ENCODE data around the gene GPX7.

The GPX7 gene

DNA sequence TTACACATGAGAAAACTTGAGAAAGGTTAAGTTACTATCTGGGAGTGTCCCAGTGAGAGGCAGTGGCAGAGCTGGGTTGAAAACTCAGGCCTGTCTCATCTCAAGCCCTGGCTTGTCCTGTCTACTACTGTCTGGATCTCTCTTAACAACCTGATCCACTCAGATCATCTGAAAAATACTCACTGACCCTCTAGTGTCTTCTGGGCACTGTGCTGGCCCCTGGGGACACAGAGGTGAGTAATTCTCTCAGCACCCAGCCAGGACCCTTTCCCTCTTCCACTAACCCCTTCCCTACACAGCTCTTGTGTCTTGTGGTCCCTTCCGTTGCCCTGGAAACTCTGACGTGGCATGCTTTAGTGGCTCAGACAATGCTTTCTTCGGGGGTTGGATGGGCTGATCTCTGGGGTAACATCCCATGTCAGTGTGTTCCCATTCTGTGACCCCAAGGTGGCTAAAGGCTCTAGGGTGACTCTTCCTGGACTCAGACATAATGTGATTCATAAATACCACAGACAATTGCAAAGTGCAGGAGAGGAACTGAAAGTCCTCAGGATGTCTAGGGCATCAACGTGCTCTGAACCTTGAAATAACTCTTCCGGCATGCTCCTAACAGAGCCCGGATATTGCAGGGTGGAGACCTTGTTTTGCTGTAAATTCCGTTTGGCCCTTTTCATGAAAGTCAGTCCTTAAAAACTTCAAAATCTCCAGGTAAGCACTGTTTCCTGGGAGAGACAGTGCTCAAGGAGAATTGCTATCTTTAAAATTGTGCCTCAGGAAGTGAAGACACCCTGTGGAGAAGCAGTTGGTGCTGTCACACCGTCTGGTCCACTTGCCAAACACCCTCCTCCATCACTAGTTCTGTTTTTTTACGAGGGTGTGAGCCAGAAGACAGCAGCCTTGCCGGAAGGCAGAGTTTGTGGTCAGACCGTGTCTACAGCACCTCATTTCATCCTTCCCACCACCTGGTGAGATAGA, 34.8 kb downstream of the GPX7 start:
- Histone ChIP-seq H3K79me2 (no peaks in the 10 kb centered on the region), H3K4me3 (ENCODE audit: low read depth, low read length) (no peak overlapping the region), H3K4me1 (no peaks in the 10 kb centered on the region), H3K36me3 (ENCODE audit: control insufficient read depth, insufficient read depth, low read length) (no peaks in the 10 kb centered on the region), H3K27ac (peak overlapping the region; percentile 15), H3K4me2 (ENCODE audit: low read length) (no peak overlapping the region), H3K9me3 (ENCODE audit: control insufficient read depth, low read length) (no peaks in the 10 kb centered on the region), H3K9ac (no peak overlapping the region), H2AFZ (no peak overlapping the region), H3K27me3 (ENCODE audit: control insufficient read depth, insufficient read depth, low read length) (peaks cover 5% of the 10 kb centered on the region)
- TF ChIP-seq, protein P1, sequence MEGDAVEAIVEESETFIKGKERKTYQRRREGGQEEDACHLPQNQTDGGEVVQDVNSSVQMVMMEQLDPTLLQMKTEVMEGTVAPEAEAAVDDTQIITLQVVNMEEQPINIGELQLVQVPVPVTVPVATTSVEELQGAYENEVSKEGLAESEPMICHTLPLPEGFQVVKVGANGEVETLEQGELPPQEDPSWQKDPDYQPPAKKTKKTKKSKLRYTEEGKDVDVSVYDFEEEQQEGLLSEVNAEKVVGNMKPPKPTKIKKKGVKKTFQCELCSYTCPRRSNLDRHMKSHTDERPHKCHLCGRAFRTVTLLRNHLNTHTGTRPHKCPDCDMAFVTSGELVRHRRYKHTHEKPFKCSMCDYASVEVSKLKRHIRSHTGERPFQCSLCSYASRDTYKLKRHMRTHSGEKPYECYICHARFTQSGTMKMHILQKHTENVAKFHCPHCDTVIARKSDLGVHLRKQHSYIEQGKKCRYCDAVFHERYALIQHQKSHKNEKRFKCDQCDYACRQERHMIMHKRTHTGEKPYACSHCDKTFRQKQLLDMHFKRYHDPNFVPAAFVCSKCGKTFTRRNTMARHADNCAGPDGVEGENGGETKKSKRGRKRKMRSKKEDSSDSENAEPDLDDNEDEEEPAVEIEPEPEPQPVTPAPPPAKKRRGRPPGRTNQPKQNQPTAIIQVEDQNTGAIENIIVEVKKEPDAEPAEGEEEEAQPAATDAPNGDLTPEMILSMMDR (IDR thresholded peaks at IDR 0.05), result no peak

DNA sequence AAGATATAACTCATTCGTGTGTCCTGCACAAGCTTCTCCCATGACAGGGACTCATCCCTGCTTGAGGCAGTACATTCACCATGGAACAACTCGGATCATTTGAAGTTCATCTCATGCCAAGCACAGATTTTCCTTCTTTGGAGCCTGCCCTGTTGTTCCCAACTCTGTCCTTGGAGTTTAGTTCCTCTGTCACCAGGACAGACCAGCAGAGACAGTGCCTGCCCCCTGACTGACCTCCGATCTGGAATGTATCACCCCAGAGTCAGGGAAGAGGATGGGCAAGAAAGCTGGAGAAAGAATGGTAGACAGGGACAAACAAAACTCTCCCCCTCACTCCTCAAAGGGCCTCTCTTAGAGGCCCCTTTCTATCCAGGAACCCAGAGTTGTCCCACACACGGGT, 35.8 kb downstream of the GPX7 start:
- H3K27me3 ChIP-seq (ENCODE audit: control insufficient read depth, insufficient read depth, low read length), result peaks cover 5% of the 10 kb centered on the region
- H3K4me3 ChIP-seq (ENCODE audit: low read depth, low read length), result no peak overlapping the region
- H3K4me2 ChIP-seq (ENCODE audit: low read length), result no peak overlapping the region
- no peaks in the 10 kb centered on the region for H3K36me3 ChIP-seq (ENCODE audit: control insufficient read depth, insufficient read depth, low read length)
- H3K4me1 ChIP-seq, result no peaks in the 10 kb centered on the region
- no peak overlapping the region for H2AFZ ChIP-seq
- no peak overlapping the region for H3K27ac ChIP-seq
- H3K79me2 ChIP-seq, result no peaks in the 10 kb centered on the region
- TF ChIP-seq, protein P1 (IDR thresholded peaks at IDR 0.05), result no peak
- no peaks in the 10 kb centered on the region for H3K9me3 ChIP-seq (ENCODE audit: control insufficient read depth, low read length)
- H3K9ac ChIP-seq, result no peak overlapping the region

DNA sequence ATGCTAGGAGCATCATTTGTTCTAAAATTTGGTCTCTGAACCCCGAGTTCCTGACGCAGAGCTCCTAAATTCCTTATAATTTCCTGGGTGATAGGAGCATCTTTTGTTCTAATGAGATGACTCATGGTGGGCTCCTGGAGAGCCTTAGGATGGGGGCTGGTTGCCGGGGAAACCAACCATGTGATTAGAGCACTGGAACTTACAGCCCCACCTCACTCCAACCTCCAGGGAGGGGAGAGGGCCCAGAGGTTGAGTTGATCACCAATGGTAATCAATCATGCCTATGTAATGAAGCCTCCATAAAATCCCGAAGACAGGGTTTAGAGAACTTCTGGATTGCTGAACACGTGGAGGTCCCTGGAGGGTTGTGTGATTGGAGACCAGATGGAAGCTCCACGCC, 38.5 kb downstream of the GPX7 start:
- Histone ChIP-seq H3K4me1 (no peaks in the 10 kb centered on the region), H3K9ac (no peak overlapping the region), H3K9me3 (ENCODE audit: control insufficient read depth, low read length) (no peaks in the 10 kb centered on the region), H2AFZ (no peak overlapping the region), H3K4me2 (ENCODE audit: low read length) (no peak overlapping the region), H3K79me2 (no peaks in the 10 kb centered on the region), H3K27me3 (ENCODE audit: control insufficient read depth, insufficient read depth, low read length) (no peaks in the 10 kb centered on the region), H3K4me3 (ENCODE audit: low read depth, low read length) (no peak overlapping the region), H3K36me3 (ENCODE audit: control insufficient read depth, insufficient read depth, low read length) (no peaks in the 10 kb centered on the region), H3K27ac (no peak overlapping the region)
- TF ChIP-seq, protein P1 (IDR thresholded peaks at IDR 0.05), result no peak

DNA sequence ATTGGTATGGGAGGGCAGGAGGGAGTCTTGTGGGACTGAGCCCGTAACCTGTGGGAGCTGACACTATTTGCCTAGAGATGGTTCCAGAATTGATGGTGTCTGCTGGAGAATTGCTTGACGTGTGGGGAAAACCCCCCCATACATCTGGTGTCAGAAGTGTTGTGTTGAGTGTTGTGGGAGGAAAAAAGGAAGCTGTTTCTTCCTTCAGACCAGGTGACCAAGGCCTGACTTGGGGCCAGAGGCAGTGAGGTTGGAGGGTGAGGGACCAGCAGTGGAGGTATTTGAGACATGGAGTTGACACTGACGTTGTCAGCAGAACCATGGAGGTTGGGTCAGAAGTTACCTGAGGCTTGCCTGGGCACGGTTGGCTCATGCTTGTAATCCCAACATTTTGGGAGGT, 39.1 kb downstream of the GPX7 start:
- H3K4me2 ChIP-seq (ENCODE audit: low read length), result no peak overlapping the region
- no peaks in the 10 kb centered on the region for H3K4me1 ChIP-seq
- H3K9ac ChIP-seq, result no peak overlapping the region
- TF ChIP-seq, protein P1 (IDR thresholded peaks at IDR 0.05), result no peak
- no peaks in the 10 kb centered on the region for H3K9me3 ChIP-seq (ENCODE audit: control insufficient read depth, low read length)
- no peaks in the 10 kb centered on the region for H3K27me3 ChIP-seq (ENCODE audit: control insufficient read depth, insufficient read depth, low read length)
- no peaks in the 10 kb centered on the region for H3K36me3 ChIP-seq (ENCODE audit: control insufficient read depth, insufficient read depth, low read length)
- no peaks in the 10 kb centered on the region for H3K79me2 ChIP-seq
- no peak overlapping the region for H3K4me3 ChIP-seq (ENCODE audit: low read depth, low read length)
- H2AFZ ChIP-seq, result no peak overlapping the region
- H3K27ac ChIP-seq, result no peak overlapping the region

DNA sequence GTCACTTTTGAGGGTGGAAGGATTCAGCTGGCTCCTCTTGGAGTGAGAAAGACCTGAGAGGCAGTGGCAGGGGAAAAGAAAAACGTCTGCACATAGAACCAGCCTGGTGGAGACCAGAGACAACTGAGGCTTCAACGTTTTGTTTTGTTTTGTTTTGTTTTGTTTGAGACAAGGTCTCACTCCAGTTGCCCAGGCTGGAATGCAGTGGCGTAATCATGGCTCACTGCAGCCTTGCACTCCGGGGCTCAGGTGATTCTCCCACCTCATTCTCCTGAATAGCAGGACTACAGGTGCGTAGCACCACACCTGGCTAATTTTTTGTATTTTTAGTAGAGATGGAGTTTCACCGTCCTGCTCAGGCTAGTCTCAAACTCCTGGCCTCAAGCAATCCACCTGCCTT, 43.1 kb downstream of the GPX7 start:
- Histone ChIP-seq H2AFZ (no peak overlapping the region), H3K4me2 (ENCODE audit: low read length) (no peak overlapping the region)

More for the DNA sequence above, 43.1 kb downstream of the GPX7 start:
- no peak overlapping the region for H3K27ac ChIP-seq
- TF ChIP-seq, protein P1 (IDR thresholded peaks at IDR 0.05), result no peak
- H3K79me2 ChIP-seq, result no peaks in the 10 kb centered on the region
- H3K4me1 ChIP-seq, result no peaks in the 10 kb centered on the region
- H3K36me3 ChIP-seq (ENCODE audit: control insufficient read depth, insufficient read depth, low read length), result no peaks in the 10 kb centered on the region
- no peak overlapping the region for H3K4me3 ChIP-seq (ENCODE audit: low read depth, low read length)
- H3K27me3 ChIP-seq (ENCODE audit: control insufficient read depth, insufficient read depth, low read length), result no peaks in the 10 kb centered on the region
- no peaks in the 10 kb centered on the region for H3K9me3 ChIP-seq (ENCODE audit: control insufficient read depth, low read length)
- H3K9ac ChIP-seq, result no peak overlapping the region
